GM21381 (cell line): Measurements from ENCODE around the gene DSCAML1.

ENCODE experiments used
- ATAC-seq: cut with Tn5 transposase; IDR thresholded peaks from one replicate; pipeline ENCODE4 v1.9.1; 2021; ENCODE audit warnings: mild to moderate bottlenecking, moderate library complexity; ENCODE audit not compliant: unreplicated experiment

DSCAML1 gene

DNA sequence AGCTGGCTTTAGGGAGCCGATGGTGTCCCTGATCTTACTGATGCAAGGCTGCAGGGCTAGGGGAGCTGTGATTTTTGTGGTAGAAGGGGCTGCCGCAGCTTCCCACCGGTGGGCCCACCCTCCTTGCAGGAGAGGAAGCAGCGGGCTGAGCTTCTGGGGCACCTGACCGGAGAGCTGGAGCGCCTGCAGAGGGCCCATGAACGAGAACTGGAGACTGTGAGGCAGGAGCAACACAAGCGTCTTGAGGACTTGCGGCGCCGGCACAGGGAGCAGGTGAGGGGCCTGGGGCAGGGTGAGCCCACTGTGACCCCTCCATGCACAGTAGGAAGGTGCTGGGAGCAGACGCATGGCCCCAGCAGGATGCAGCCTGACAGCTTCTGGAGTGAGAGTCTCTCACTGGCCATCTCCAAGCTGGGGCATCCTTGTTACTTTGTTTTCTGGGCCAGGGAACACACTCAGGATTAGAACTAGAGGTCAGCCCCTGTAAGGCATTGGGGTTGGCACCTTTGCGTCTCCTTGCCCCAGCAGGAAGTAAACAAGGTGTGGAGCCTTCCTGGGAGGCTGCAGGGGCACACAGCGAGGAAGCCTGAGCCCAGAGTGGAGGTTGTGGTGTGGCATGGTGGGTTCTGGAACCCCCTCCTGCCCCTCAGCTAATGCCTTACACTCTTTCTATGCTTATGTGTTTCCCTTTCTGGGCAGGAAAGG lies 402.6 kb downstream of the DSCAML1 start:
- ATAC-seq, result no peak

DNA sequence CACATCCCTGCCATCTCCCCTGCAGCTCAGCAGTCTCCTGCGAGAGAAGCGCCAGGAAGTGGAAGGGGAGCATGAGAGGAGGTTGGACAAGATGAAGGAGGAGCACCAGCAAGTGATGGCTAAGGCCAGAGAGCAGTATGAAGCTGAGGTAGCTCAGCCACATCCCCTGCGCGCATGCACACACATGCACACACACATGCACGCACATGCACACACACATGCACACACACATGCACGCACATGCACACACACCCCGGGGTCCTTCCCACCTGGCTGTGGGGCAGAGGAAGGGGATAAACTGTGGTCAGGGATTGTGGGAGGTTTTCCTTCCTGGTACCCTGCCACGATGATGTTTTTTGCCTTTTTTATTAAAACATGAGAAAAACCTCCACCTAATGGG lies 404.0 kb downstream of the DSCAML1 start:
- no peak for ATAC-seq

DNA sequence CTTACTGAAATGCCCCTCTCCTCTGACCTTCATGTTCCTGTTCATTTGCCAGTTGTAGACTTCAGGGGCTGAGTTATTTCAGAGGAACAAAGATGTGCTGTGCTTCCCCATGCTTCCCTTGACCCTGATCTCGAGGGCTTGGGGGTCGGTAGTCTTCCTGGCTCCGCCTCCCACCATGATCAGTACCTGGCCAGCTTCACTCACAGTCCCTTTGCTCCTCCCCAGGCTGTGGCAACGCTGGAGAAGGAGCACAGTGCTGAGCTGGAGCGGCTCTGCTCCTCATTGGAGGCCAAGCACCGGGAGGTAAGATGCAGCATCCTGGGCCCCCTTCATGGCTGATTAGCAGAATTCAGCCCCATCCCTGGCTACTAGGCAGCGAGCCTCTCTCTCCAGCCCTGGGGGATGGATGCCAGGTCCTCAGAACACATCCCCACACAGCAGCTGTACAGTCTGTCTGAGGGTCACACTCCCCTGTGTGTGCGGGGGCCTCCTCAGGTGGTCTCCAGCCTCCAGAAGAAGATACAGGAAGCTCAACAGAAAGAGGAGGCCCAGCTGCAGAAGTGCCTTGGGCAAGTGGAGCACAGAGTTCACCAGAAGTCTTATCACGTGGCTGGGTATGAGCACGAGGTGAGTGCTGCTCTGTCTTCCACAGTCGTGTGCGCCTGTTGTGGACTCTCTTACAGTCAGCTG lies 404.9 kb downstream of the DSCAML1 start:
- no peak for ATAC-seq

DNA sequence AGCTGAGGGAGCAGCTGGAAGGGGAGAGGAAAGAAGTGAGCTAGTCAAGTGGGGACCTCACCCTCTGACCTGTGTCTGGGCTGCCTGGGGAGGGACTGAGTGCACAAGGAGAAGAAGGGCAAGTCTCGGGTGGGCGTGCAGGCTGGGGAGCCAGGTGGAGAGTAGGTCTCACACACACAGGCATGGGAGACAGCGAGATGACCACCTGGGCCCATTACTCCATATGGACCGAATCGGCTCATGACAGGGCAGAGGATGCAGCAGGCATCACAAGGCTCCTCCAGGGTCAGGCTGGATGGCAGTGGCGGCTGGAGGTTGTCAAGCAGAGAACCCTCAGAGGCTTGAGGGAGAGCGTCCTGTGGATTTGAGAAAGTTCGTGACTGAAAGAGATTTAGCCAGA lies 405.8 kb downstream of the DSCAML1 start:
- no peak for ATAC-seq

DNA sequence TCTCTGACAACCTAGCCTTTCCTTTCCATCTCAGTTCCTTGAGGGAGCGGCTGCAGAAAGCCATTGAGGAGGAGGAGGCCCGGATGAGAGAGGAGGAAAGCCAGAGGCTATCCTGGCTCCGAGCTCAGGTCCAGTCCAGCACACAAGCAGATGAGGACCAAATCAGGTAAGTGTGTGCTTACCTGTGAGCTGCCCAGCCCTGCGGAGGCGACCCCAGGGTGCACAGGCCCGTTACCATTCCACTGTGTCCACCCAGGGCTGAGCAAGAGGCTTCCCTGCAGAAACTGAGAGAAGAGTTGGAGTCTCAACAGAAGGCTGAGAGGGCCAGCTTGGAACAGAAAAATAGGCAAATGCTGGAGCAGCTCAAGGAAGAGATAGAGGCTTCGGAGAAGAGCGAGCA lies 406.3 kb downstream of the DSCAML1 start:
- ATAC-seq, result no peak

DNA sequence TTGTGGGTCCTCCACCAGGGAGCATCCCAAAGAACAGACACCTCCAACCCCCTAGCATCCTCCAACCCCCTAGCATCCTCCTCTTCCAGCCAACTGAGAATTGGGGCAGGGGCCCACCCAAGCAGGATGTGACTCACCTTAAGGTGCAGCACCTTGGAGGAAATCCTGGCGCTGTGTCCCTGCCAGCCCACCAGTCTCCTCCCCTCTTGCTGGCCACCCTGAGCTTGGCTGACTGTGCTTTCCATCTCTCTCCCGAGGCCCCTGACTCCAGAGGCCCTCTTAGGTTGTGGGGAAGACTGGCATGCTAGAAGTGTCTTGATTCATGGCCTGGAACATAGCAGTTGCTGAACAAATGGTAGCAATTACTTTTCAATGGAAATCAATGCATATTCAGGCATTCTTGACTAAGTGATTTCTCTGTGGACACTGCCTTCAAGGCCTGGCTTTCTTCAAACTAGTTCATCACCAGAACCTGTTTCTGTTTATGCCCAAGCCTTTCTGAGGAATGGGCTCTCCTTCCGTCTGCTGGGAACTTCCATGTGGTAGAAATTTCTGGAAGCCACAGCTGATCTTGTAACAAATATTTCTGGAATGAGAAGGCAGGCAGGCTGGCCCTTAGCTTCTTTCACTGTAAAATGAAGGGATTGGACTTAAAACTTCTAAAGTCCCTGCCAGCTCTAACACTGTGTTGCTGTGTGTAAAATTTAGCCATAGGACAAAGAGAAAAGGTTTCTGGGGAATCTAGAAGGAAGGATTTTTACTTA lies 408.8 kb downstream of the DSCAML1 start:
- ATAC-seq, result no peak

DNA sequence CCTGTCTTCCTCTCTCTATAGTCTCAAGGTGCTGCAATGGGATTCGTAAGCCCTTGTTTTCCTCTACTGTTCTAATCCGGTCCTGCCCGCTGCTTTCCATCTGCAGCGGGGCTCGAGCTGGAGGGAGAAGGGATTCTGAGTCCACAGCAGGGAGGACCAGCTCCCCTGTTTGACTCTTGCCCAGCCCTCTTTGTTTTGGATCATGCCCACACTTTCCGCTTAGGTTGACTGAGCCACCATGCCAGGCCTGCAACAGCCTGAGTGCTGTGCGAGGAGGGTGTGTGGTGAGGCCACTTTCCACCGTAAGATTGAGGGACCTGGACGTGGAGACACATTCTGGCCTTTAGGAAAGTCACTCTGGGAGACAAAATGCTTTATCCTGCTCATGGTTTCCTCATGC lies 411.1 kb downstream of the DSCAML1 start:
- no peak for ATAC-seq

DNA sequence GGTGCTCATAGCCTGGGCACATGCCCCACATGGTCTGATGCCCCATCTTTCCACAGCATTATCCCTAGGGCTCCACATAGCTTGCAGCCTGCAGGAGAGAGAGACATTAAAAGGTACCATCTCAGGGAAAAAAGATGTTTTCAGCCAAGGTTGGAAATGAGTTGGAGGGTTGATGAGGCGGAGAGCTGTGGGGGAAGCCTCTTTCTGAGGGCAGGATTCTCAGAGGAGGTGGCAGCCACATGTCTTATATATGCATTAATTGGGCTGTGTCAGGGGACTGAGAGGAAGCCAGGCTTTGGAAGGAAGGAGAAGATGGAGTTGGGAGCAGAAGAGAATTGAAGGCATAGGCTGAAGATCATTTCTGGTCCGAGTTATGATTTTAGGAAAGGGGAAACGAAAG lies 411.5 kb downstream of the DSCAML1 start:
- ATAC-seq, result no peak

DNA sequence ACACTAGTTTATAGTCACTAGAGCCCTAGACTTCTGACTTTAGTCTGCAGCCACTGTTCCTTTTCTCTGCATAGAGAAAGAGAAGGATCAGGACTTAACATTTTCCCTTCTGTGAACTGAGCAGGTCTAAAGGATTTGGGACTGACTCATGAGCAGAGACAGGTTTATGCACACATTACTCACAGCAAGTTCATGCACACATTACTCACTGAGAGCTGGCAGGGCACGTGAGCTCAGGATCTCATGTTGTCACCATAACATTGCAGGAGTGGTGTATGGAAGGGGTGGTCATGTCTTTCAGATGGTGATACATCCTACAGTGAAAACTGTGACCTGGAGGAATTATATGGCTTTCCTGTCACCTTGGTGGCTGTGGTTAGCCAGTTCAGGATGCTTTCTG lies 413.0 kb downstream of the DSCAML1 start:
- ATAC-seq, result no peak

DNA sequence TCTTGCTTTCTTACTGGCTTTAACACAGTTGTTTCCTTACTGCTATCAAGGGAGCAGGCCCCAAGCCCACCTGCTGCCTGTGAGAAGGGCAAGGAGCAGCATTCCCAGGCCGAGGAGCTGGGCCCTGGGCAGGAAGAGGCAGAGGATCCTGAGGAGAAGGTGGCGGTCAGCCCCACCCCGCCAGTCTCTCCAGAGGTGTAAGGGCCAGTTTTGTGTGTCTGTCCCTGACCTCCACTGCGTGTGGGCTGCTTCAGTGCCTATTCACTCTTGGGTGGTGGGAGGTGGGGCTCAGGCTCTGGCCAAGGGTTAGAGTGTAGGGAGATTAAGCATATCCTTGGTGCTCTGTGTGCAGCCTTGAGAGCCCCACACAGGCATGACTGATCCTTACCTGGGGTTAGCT lies 414.3 kb downstream of the DSCAML1 start:
- ATAC-seq, result no peak

DNA sequence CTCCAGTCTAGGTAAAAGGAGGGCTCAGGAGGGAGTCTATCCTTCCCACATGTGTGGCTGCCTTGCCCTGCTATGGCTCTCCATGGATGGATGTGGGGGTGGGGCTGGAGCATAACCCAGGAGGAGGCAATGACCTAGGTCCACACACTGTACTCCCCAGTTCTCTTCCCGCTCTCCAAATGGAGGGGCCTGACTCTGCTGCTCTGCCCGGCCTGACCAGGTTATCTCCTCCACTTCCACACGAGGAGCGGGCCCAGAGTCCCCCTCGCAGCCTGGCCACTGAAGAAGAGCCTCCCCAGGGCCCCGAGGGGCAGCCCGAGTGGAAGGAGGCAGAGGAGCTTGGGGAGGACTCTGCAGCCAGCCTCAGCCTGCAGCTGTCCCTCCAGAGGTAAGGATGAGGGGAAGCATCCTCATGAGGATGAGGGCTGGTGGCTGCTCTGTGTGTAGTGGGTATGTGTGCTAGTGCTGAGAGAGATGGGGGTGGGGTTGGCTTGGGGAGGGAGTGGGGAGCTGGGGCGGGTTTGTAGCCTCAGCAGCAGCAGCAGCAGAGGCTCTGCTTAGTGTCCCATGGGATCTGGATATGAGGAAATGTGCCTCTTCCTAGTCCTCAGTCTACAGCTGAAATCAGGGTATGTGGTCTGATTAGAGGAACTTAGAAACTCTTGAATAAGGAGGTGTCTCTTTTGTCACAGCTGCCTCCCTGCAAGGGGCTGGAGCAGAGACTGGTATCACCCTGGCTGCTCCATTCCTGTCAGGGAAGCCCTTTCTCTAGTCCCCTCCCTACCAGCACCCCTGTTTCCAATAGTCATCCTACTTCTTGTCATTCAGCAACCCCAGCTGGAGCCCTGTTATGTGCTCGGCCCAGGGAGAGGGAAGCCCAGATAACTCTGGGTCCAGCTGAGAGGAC lies 415.3 kb downstream of the DSCAML1 start:
- no peak for ATAC-seq

DNA sequence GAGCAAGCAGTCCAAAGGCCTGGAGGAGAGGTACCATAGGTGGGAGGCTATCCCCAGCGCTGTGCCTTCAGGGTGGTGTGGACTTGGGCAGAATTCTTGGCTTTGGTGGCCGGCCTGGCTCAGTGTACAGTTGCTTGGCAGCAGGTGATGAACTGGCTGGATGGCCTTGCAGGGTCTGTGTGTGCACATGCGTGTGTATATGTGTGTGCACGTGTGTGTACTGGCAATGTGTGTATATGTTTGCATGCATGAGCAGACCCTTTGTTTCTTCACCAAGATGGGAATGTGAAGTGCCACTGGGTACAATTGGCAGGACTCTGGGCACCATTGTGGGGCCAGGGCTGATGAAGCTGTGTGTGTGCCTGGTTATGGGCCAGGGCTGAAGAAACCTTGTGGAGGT lies 416.3 kb downstream of the DSCAML1 start:
- ATAC-seq, result no peak

DNA sequence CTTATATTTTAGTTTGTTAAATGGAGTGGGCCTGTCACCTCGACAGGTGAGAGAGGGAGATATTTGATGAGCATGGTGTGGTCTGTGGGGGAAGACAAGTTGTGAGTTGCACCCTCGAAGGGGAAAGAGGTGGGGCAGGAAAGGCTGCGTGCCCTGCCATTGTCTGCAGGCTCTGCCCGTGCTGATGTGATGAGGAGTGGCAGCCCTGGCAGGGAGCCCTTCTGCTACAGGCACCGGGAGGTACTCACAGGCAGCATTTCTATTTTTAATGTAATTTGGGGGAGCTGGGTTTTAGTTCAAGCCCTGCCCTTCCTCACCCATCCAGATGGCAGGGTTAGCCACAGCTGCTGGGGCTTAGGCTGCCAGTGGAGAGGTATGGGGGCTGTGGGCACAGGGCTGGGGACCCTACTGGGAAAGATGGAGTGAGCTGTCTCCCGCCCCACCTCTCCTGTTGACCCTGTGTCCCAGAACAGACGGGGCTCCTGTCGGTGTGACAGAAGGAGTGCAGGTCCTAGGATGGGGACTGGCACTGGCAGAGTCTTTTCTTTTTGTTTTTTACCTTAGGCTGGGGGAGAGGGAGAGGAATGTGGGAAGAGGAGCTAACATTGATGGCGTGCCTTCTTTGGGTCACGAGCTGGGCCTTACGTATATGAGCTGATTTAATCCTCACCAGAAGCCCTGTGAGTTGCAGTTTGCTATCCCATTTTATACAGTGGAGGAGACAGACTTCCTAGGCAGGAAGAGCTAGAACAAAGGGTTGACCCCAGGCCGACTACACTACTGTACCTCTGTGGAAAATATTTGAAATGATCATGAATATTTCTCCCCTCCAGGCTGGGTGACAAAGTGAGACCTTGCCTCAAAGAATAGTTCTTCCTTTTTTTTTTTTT lies 417.8 kb downstream of the DSCAML1 start:
- ATAC-seq, result no peak
